GM23338 (cell line): ENCODE data around the gene GSTM2.

ENCODE experiments used
- CREB1 ChIP-seq: fragments of 250-450 bp; sonication (Bioruptor Pico); IDR thresholded peaks from 2 replicates; pipeline ENCODE4 v1.5.0; 2020; ENCODE audit warnings: low read depth, mild to moderate bottlenecking, moderate library complexity
- EZH2 ChIP-seq: fragments of 200-600 bp; sonication (generic); IDR thresholded peaks from one replicate; pipeline ENCODE4 v1.8.0; 2017; ENCODE audit warnings: antibody characterized with exemption, mild to moderate bottlenecking, low read depth; ENCODE audit not compliant: unreplicated experiment
- EZH2phosphoT487 ChIP-seq: fragments of 200-600 bp; sonication (generic); IDR thresholded peaks from one replicate; pipeline ENCODE4 v1.8.1; 2018; ENCODE audit warnings: antibody characterized with exemption; ENCODE audit not compliant: unreplicated experiment
- JUNB ChIP-seq: IDR thresholded peaks from one replicate; pipeline ENCODE4 v1.6.1; 2016; ENCODE audit warnings: antibody characterized with exemption; ENCODE audit not compliant: unreplicated experiment
- NANOG ChIP-seq: IDR thresholded peaks from 2 replicates; pipeline ENCODE4 v1.6.1; 2016; ENCODE audit warnings: antibody characterized with exemption, borderline replicate concordance
- POLR2AphosphoS5 ChIP-seq: IDR thresholded peaks from 2 replicates; pipeline ENCODE4 v1.6.1; 2016; ENCODE audit warnings: antibody characterized with exemption, low read depth
- TF ChIP-seq, protein P1 (sequence below), 2 experiments: fragments of 200-600 bp in 1 of 2; sonication (generic) in 1 of 2; conservative IDR thresholded peaks; 2 replicates each; pipeline versions ENCODE4 v1.5.1 to v1.6.1; 2016 to 2017; ENCODE audit warnings: antibody characterized with exemption in 2 of 2, low read depth in 2 of 2, mild to moderate bottlenecking in 2 of 2, moderate library complexity in 1 of 2
- TF ChIP-seq, protein P2 (sequence below): IDR thresholded peaks from one replicate; pipeline ENCODE4 v1.6.1; 2018; ENCODE audit warnings: antibody characterized with exemption; ENCODE audit not compliant: unreplicated experiment

DNA sequence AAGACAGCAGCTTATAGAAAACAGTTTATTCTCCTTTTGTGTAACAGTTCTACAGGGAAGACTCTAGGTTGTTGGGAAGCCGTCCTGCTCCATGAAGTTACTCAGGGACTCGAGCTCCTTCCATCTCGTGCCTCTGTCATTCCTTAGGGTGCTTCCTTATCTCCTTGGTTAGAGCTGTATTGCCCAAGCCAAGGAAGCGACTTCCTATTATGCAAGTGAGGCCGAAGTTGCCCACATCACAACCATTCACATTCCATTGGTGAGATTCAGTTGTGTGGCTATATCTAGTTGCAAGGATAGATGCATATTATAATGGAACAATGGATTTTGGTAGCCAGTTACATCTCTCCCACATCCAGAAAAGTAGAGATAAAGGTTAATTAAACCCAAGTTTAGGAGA is 53.2 kb downstream of the GSTM2 start:
- no peak for TF ChIP-seq POLR2AphosphoS5
- TF ChIP-seq NANOG = no peak
- TF ChIP-seq EZH2 = no peak
- TF ChIP-seq, protein P1, sequence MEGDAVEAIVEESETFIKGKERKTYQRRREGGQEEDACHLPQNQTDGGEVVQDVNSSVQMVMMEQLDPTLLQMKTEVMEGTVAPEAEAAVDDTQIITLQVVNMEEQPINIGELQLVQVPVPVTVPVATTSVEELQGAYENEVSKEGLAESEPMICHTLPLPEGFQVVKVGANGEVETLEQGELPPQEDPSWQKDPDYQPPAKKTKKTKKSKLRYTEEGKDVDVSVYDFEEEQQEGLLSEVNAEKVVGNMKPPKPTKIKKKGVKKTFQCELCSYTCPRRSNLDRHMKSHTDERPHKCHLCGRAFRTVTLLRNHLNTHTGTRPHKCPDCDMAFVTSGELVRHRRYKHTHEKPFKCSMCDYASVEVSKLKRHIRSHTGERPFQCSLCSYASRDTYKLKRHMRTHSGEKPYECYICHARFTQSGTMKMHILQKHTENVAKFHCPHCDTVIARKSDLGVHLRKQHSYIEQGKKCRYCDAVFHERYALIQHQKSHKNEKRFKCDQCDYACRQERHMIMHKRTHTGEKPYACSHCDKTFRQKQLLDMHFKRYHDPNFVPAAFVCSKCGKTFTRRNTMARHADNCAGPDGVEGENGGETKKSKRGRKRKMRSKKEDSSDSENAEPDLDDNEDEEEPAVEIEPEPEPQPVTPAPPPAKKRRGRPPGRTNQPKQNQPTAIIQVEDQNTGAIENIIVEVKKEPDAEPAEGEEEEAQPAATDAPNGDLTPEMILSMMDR (conservative IDR thresholded peaks at IDR 0.05; ENCODE audit: low read depth in 2 of 2) = no peak
- TF ChIP-seq EZH2phosphoT487 = no peak
- no peak for TF ChIP-seq JUNB
- TF ChIP-seq CREB1 (CRISPR knock-in tag) = no peak
- TF ChIP-seq, protein P2, sequence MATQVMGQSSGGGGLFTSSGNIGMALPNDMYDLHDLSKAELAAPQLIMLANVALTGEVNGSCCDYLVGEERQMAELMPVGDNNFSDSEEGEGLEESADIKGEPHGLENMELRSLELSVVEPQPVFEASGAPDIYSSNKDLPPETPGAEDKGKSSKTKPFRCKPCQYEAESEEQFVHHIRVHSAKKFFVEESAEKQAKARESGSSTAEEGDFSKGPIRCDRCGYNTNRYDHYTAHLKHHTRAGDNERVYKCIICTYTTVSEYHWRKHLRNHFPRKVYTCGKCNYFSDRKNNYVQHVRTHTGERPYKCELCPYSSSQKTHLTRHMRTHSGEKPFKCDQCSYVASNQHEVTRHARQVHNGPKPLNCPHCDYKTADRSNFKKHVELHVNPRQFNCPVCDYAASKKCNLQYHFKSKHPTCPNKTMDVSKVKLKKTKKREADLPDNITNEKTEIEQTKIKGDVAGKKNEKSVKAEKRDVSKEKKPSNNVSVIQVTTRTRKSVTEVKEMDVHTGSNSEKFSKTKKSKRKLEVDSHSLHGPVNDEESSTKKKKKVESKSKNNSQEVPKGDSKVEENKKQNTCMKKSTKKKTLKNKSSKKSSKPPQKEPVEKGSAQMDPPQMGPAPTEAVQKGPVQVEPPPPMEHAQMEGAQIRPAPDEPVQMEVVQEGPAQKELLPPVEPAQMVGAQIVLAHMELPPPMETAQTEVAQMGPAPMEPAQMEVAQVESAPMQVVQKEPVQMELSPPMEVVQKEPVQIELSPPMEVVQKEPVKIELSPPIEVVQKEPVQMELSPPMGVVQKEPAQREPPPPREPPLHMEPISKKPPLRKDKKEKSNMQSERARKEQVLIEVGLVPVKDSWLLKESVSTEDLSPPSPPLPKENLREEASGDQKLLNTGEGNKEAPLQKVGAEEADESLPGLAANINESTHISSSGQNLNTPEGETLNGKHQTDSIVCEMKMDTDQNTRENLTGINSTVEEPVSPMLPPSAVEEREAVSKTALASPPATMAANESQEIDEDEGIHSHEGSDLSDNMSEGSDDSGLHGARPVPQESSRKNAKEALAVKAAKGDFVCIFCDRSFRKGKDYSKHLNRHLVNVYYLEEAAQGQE = no peak
